K562 (cell line): ENCODE results near the gene SNPH. TPM values are rescaled to one million over a fixed set of nuclear protein-coding genes. Genes with fewer than 3 reads are reported as not detected.
A peak's percentile ranks its signal among the peaks of the same experiment; 100 is the strongest.

Source experiments
- CBX8 ChIP-seq: fragments of 200-600 bp; sonication (generic); IDR thresholded peaks from 2 replicates; pipeline ENCODE4 v1.6.1; 2012; ENCODE audit warnings: borderline replicate concordance, mixed run types, low read depth, mild to moderate bottlenecking, moderate library complexity, mixed read lengths, low read length, control low read depth, inconsistent platforms; ENCODE audit not compliant: poor library complexity, severe bottlenecking; ENCODE audit errors: extremely low read depth
- CREB1 ChIP-seq, 2 experiments: sonication (generic) in 1 of 2; formaldehyde crosslinking in 1 of 2; IDR thresholded peaks; 2 replicates each; pipeline versions ENCODE4 v1.6.1 to v1.8.0; 2012 to 2022; ENCODE audit warnings: inconsistent platforms in 1 of 2, mild to moderate bottlenecking in 1 of 2, missing genetic modification reagents in 1 of 2, moderate library complexity in 1 of 2
- KDM4B ChIP-seq, 2 experiments: fragments of 450-650 bp in 1 of 2; sonication (generic) in 1 of 2; IDR thresholded peaks; 2 replicates each; pipeline ENCODE4 v1.6.1; 2016 to 2017; ENCODE audit warnings: borderline replicate concordance in 2 of 2, antibody characterized with exemption in 1 of 2, low read depth in 1 of 2, mild to moderate bottlenecking in 1 of 2
- NCOA2 ChIP-seq, 2 experiments: fragments of 450-650 bp; IDR thresholded peaks; 2 replicates each; pipeline ENCODE4 v1.6.1; 2018; ENCODE audit warnings: mild to moderate bottlenecking in 2 of 2, moderate library complexity in 1 of 2; ENCODE audit not compliant: partially characterized antibody in 2 of 2
- ZNF324 ChIP-seq: fragments of 250-450 bp; sonication (Bioruptor Pico); IDR thresholded peaks from 2 replicates; pipeline ENCODE4 v1.4.0; 2020; ENCODE audit warnings: mild to moderate bottlenecking
- polyA plus RNA-seq, 8 experiments: library from polyadenylated mRNA; depleted of rRNA in 4 of 8; stranded (reverse) in 5 of 8; unstranded in 3 of 8; fragments of >200 nt; fragmentation: Nextera tagmentation in 2 of 8; fragmentation: Illumina TruSeq in 1 of 8; extraction: Ambion mirVana in 2 of 8; extraction: Trizol in 1 of 8; gene quantifications; 2 replicates each; pipeline versions ENCODE4 v1.2.1 to v1.2.3, GENCODE V29; 2011 to 2014; ENCODE audit warnings: inconsistent platforms in 1 of 8, missing spikeins in 1 of 8
- total RNA-seq, 7 experiments: library from RNA; depleted of rRNA in 6 of 7; stranded (reverse); fragments of >200 nt in 6 of 7; fragmentation: Illumina TruSeq in 2 of 7; extraction: Trizol in 2 of 7; gene quantifications; 2 replicates each; pipeline versions ENCODE4 v1.2.1 to v1.2.3, GENCODE V29; 2011 to 2021; ENCODE audit warnings: low replicate concordance in 1 of 7
- TF ChIP-seq, protein P1 (sequence below), 2 experiments: fragments of 450-650 bp in 1 of 2; sonication (generic) in 1 of 2; formaldehyde crosslinking in 1 of 2; IDR thresholded peaks; 2 replicates each; pipeline versions ENCODE4 v1.7.1 to v1.9.0; 2016 to 2022; ENCODE audit warnings: inconsistent platforms in 1 of 2, mild to moderate bottlenecking in 1 of 2, missing genetic modification reagents in 1 of 2
- TF ChIP-seq, protein P2 (sequence below): sonication (generic); formaldehyde crosslinking; IDR thresholded peaks from 2 replicates; pipeline ENCODE4 v1.8.0; 2022; ENCODE audit warnings: mild to moderate bottlenecking, low read depth, missing genetic modification reagents
- TF ChIP-seq, protein P3 (sequence below), 2 experiments: fragments of 250-450 bp in 1 of 2; fragments of 450-650 bp in 1 of 2; sonication (Bioruptor Pico) in 1 of 2; IDR thresholded peaks; 2 replicates each; pipeline versions ENCODE4 v1.6.1 to v1.8.0; 2016 to 2021; ENCODE audit warnings: mild to moderate bottlenecking in 2 of 2, moderate library complexity in 2 of 2, missing compliant biosample characterization in 1 of 2, missing genetic modification characterization in 1 of 2

The SNPH gene
- total and polyA plus RNA-seq, 9 of the 15 experiments (the other 6 are each of a cell fraction or from before 2014, with no cell fraction given) = 0.03 to 4.2 (median 1.4) TPM

DNA sequence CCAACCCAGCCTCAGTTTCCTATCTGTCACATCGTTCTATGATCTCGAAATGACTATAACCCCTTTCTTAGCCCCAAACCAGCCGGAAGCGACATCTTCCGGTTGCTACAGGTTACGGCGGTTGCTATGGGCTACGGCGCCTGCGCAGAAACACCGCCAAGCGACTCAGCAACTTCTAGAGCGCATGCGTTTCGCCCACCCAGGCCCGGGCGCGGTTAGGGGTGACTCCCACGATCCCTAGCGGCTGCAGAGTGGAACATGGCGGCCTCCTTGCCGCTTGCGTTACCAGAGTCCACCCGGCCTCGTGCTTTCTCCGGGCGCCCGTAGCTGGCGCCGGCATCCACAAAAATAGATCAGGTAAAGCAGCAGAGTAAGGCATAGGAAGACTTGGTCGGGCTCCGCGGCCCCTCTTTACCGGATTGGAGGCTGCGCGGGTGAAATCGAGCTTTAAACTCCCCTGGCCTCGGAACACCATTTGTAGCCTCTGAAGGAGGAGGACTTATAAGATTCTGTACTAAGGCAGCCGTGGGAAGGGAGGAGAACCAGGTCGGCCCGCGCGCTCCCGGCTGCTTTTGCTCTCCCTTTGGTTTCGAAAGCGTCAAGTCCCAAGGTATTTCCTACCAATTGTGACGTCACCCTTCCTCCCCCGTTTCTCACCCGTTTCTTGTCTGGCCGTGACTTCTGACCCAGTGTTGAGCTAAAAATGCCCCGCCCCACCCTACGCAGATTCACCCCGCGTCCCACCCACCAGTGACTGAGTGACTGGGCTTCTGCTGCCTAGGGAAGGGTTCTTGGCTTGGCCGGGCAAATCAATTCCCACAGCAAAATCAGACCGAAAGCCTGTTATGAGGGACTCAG, 59.3 kb downstream of the SNPH start (continued):
- TF ChIP-seq, protein P1, sequence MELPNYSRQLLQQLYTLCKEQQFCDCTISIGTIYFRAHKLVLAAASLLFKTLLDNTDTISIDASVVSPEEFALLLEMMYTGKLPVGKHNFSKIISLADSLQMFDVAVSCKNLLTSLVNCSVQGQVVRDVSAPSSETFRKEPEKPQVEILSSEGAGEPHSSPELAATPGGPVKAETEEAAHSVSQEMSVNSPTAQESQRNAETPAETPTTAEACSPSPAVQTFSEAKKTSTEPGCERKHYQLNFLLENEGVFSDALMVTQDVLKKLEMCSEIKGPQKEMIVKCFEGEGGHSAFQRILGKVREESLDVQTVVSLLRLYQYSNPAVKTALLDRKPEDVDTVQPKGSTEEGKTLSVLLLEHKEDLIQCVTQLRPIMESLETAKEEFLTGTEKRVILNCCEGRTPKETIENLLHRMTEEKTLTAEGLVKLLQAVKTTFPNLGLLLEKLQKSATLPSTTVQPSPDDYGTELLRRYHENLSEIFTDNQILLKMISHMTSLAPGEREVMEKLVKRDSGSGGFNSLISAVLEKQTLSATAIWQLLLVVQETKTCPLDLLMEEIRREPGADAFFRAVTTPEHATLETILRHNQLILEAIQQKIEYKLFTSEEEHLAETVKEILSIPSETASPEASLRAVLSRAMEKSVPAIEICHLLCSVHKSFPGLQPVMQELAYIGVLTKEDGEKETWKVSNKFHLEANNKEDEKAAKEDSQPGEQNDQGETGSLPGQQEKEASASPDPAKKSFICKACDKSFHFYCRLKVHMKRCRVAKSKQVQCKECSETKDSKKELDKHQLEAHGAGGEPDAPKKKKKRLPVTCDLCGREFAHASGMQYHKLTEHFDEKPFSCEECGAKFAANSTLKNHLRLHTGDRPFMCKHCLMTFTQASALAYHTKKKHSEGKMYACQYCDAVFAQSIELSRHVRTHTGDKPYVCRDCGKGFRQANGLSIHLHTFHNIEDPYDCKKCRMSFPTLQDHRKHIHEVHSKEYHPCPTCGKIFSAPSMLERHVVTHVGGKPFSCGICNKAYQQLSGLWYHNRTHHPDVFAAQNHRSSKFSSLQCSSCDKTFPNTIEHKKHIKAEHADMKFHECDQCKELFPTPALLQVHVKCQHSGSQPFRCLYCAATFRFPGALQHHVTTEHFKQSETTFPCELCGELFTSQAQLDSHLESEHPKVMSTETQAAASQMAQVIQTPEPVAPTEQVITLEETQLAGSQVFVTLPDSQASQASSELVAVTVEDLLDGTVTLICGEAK (IDR thresholded peaks at IDR 0.05) = peak; percentile 60
- TF ChIP-seq, protein P1 (CRISPR knock-in tag; IDR thresholded peaks at IDR 0.05) = no peak
- TF ChIP-seq NCOA2 (IDR thresholded peaks at IDR 0.05; ENCODE audit: partially characterized antibody in 2 of 2) = no peak
- TF ChIP-seq, protein P2, sequence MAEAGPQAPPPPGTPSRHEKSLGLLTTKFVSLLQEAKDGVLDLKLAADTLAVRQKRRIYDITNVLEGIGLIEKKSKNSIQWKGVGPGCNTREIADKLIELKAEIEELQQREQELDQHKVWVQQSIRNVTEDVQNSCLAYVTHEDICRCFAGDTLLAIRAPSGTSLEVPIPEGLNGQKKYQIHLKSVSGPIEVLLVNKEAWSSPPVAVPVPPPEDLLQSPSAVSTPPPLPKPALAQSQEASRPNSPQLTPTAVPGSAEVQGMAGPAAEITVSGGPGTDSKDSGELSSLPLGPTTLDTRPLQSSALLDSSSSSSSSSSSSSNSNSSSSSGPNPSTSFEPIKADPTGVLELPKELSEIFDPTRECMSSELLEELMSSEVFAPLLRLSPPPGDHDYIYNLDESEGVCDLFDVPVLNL (CRISPR knock-in tag) = no peak
- no peak for TF ChIP-seq ZNF324
- TF ChIP-seq KDM4B (IDR thresholded peaks at IDR 0.05; ENCODE audit: borderline replicate concordance in 2 of 2, low read depth in 1 of 2) = no peak
- TF ChIP-seq CBX8 = no peak
- TF ChIP-seq CREB1 (IDR thresholded peaks at IDR 0.05) = peak; percentile 70; the same call in 1 of the 2 replicates
- peak; percentile 84 for TF ChIP-seq CREB1 (CRISPR knock-in tag; IDR thresholded peaks at IDR 0.05)
- TF ChIP-seq, protein P3, sequence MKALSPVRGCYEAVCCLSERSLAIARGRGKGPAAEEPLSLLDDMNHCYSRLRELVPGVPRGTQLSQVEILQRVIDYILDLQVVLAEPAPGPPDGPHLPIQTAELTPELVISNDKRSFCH (CRISPR knock-in tag; IDR thresholded peaks at IDR 0.05) = no peak
- TF ChIP-seq, protein P3 (tag; IDR thresholded peaks at IDR 0.05) = no peak
